ENCODE data around the gene CCDC33. TPM values are rescaled to one million over a fixed set of nuclear protein-coding genes. Genes with fewer than 3 reads are reported as not detected.

CCDC33 gene
- polyA plus RNA-seq, 1 of the 3 experiments (the other 2 are of a cell fraction): 4.0 TPM

- Histone ChIP-seq H3F3A (replicated peaks; ENCODE audit: insufficient read depth) (no peaks in the 10 kb centered on the region), H3K79me2 (ENCODE audit: insufficient read depth) (no peaks in the 10 kb centered on the region), H3K27ac (ENCODE audit: low read depth in 2 of 2, low read length in 1 of 2) (no peak overlapping the region), H3K4me3 (ENCODE audit: low read depth in 2 of 2, low read length in 1 of 2) (no peak overlapping the region), H3K9me2 (no peaks in the 10 kb centered on the region), H3K9me3 (no peaks in the 10 kb centered on the region), H3K4me1 (ENCODE audit: control insufficient read depth in 1 of 2, insufficient read depth in 2 of 2, low read depth in 1 of 2, low read length in 1 of 2) (peaks cover 0 to 4% of the 10 kb centered on the region in 2 experiments; a peak in 1 of 4 replicates), H3K9ac (no peak overlapping the region), H4K20me1 (ENCODE audit: insufficient read depth) (no peaks in the 10 kb centered on the region), H3K27me3 (ENCODE audit: insufficient read depth) (peaks cover 30% of the 10 kb centered on the region), H2AFZ (ENCODE audit: low read depth) (no peak overlapping the region), H3K4me2 (no peak overlapping the region), H3K36me3 (replicated peaks in 1 of 2; ENCODE audit: control insufficient read depth in 1 of 2, insufficient read depth in 2 of 2, low read length in 1 of 2) (no peaks in the 10 kb centered on the region)
- 58% methylated on average over 10 of the region's 10 CpGs for WGBS (ENCODE audit: low lambda C conversion rate)
- ChIA-PET CTCF (interaction anchor here (0.6 to 23.8 kb wide), 4 partner anchors 13 to 126 kb away, joined by 3 to 779 read pairs (median 3); partner anchors contain the start of genes SEMA7A and UBL7), POLR2A (no interaction called here)
- TF ChIP-seq YY1 (IDR thresholded peaks at IDR 0.05; ENCODE audit: low read depth) (no peak), USF2 (IDR thresholded peaks at IDR 0.05; ENCODE audit: borderline replicate concordance, low read depth, low read length) (no peak), ELF1 (IDR thresholded peaks at IDR 0.05) (no peak), SIN3A (IDR thresholded peaks at IDR 0.05; ENCODE audit: borderline replicate concordance, low read depth, low read length) (no peak), MXI1 (IDR thresholded peaks at IDR 0.05; ENCODE audit: low read depth, low read length) (no peak), CHD2 (IDR thresholded peaks at IDR 0.05; ENCODE audit: low read length, partially characterized antibody) (no peak), FOXM1 (IDR thresholded peaks at IDR 0.05; ENCODE audit: low read depth) (no peak), USF1 (IDR thresholded peaks at IDR 0.05; ENCODE audit: borderline replicate concordance, low read depth) (no peak), RCOR1 (IDR thresholded peaks at IDR 0.05; ENCODE audit: low read length) (no peak), REST (IDR thresholded peaks at IDR 0.05; ENCODE audit: low read depth, low read length) (no peak), PBX3 (IDR thresholded peaks at IDR 0.05) (no peak), GABPA (IDR thresholded peaks at IDR 0.05; ENCODE audit: low read depth) (no peak), IRF3 (IDR thresholded peaks at IDR 0.05; ENCODE audit: low read depth, low read length) (no peak), JUND (IDR thresholded peaks at IDR 0.05) (no peak)
- DNase-seq: no peak
Observed at GRCh38 chr15:74369084-74369745, 133.1 kb downstream of the CCDC33 start.
